ENCODE measurements around the gene MLF2. TPM values are rescaled to one million over a fixed set of nuclear protein-coding genes. Genes with fewer than 3 reads are reported as not detected.
A peak's percentile ranks its signal among the peaks of the same experiment; 100 is the strongest.
"Not testable (repeated sequence)": the region's sequence is repeated elsewhere in the genome, so short reads cannot be mapped to it uniquely, and the experiment has no call there.

The MLF2 gene
- total RNA-seq, 1 experiment from 2014 or later: 244 TPM

DNA sequence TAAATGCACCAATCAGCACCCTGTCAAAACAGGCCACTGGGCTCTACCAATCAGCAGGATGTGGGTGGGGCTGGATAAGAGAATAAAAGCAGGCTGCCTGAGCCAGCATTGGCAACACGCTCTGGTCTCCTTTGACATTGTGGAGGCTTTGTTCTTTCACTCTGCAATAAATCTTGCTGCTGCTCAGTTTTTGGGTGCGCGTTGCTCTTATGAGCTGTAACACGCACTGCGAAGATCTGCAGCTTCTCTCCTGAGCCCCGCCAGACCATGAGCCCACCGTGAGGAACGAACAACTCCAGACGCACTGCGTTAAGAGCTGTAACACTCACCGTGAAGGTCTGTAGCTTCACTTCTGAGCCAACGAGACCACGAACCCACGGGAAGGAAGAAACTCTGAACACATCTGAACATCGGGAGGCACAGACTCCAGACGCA, 44.0 kb downstream of the MLF2 start:
- H2BK15ac ChIP-seq (ENCODE audit: low read depth, low read length): no peak overlapping the region
- no peaks in the 10 kb centered on the region for H3K4me1 Mint-ChIP-seq
- H2BK5ac ChIP-seq (ENCODE audit: insufficient read length, low read length): no peak overlapping the region
- no peak overlapping the region for H3K14ac ChIP-seq (ENCODE audit: insufficient read depth, low read length)
- H3K9me3 Mint-ChIP-seq: peaks cover 0 to 4% of the 10 kb centered on the region in 2 experiments; a peak in 2 of 5 replicates
- no peak for DNase-seq
- no peak overlapping the region for H2AFZ ChIP-seq (ENCODE audit: low read length)
- no peak overlapping the region for H3K9ac ChIP-seq (ENCODE audit: extremely low read depth, insufficient read length, low read length)
- H3K27me3 ChIP-seq (ENCODE audit: insufficient read depth, low read length): no peaks in the 10 kb centered on the region
- no peak overlapping the region for H2BK120ac ChIP-seq (ENCODE audit: low read depth, low read length, poor library complexity, severe bottlenecking)
- no peak overlapping the region for H3K4ac ChIP-seq (ENCODE audit: low read depth, low read length)
- no peak overlapping the region for H3K4me3 Mint-ChIP-seq
- WGBS (ENCODE audit: extremely low coverage, insufficient read length, low lambda C conversion rate): no CpG with 5 or more reads among the region's 16 CpGs
- no peaks in the 10 kb centered on the region for H3K4me1 ChIP-seq (ENCODE audit: insufficient read depth, low read length)
- H3K79me2 ChIP-seq (ENCODE audit: insufficient read depth, low read length): no peaks in the 10 kb centered on the region
- no peak overlapping the region for H2BK20ac ChIP-seq (ENCODE audit: low read depth, low read length, poor library complexity, severe bottlenecking)
- no peak overlapping the region for H3K23ac ChIP-seq (ENCODE audit: insufficient read length, low read depth, low read length)
- no peaks in the 10 kb centered on the region for H3K23me2 ChIP-seq (ENCODE audit: insufficient read length, low read depth, low read length, poor library complexity, severe bottlenecking)
- H3K79me1 ChIP-seq (ENCODE audit: insufficient read depth, low read depth, low read length, poor library complexity, severe bottlenecking): no peaks in the 10 kb centered on the region
- H2AK5ac ChIP-seq (ENCODE audit: insufficient read length, low read length): no peak overlapping the region
- no peak overlapping the region for H2BK12ac ChIP-seq (ENCODE audit: insufficient read length, low read depth, low read length)
- no peak overlapping the region for H3K18ac ChIP-seq (ENCODE audit: insufficient read length, low read depth, low read length)
- no peaks in the 10 kb centered on the region for H3K9me3 ChIP-seq (ENCODE audit: control insufficient read depth, low read depth, low read length)
- peak overlapping the region; percentile 75 for H4K5ac ChIP-seq (ENCODE audit: insufficient read length, low read depth, low read length)
- H3T11ph ChIP-seq (ENCODE audit: low read length): no peak overlapping the region
- TF ChIP-seq, protein P1, sequence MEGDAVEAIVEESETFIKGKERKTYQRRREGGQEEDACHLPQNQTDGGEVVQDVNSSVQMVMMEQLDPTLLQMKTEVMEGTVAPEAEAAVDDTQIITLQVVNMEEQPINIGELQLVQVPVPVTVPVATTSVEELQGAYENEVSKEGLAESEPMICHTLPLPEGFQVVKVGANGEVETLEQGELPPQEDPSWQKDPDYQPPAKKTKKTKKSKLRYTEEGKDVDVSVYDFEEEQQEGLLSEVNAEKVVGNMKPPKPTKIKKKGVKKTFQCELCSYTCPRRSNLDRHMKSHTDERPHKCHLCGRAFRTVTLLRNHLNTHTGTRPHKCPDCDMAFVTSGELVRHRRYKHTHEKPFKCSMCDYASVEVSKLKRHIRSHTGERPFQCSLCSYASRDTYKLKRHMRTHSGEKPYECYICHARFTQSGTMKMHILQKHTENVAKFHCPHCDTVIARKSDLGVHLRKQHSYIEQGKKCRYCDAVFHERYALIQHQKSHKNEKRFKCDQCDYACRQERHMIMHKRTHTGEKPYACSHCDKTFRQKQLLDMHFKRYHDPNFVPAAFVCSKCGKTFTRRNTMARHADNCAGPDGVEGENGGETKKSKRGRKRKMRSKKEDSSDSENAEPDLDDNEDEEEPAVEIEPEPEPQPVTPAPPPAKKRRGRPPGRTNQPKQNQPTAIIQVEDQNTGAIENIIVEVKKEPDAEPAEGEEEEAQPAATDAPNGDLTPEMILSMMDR (conservative IDR thresholded peaks at IDR 0.05): no peak
- no peak overlapping the region for H3K56ac ChIP-seq (ENCODE audit: insufficient read length, low read depth, low read length)
- no peak overlapping the region for H4K91ac ChIP-seq (ENCODE audit: insufficient read length, low read depth, low read length)
- H3K27ac ChIP-seq (ENCODE audit: insufficient read length, low read depth, low read length): no peak overlapping the region
- peaks cover 0 to 11% (median 3%) of the 10 kb centered on the region in 3 experiments; a peak in 5 of 7 replicates for H3K36me3 Mint-ChIP-seq (ENCODE audit: insufficient read depth in 1 of 3, low read depth in 3 of 3)
- no peak overlapping the region for H3K4me2 ChIP-seq (ENCODE audit: insufficient read depth, insufficient read length, low read length)
- peak overlapping the region in 1 of 3 experiments; percentile 20; a peak in 1 of 7 replicates for H3K27ac Mint-ChIP-seq
- H4K8ac ChIP-seq (replicated peaks; ENCODE audit: insufficient read length, low read depth, low read length): no peak overlapping the region
- H3K27me3 Mint-ChIP-seq (ENCODE audit: low read depth): peaks cover 18% of the 10 kb centered on the region
- H4K20me1 ChIP-seq (ENCODE audit: control insufficient read depth, insufficient read depth, insufficient read length): no peaks in the 10 kb centered on the region

DNA sequence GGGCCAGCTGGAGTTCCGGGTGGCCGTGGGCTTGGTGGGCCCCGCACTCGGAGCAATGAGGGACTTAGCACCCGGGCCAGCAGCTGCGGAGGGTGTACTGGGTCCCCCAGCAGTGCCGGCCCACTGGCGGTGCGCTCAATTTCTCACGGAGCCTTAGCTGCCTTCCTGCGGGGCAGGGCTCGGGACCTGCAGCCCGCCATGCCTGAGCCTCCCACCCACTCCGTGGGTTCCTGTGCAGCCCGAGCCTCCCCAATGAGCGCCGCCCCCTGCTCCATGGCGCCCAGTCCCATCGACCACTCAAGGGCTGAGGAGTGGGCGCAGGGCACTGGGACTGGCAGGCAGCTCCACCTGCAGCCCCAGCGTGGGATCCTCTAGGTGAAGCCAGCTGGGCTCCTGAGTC, 44.6 kb downstream of the MLF2 start:
- H3K9ac ChIP-seq (ENCODE audit: extremely low read depth, insufficient read length, low read length); H2BK5ac ChIP-seq (ENCODE audit: insufficient read length, low read length); H4K5ac ChIP-seq (ENCODE audit: insufficient read length, low read depth, low read length); DNase-seq; H4K20me1 ChIP-seq (ENCODE audit: control insufficient read depth, insufficient read depth, insufficient read length); H3K56ac ChIP-seq (ENCODE audit: insufficient read length, low read depth, low read length); H3K9me3 ChIP-seq (ENCODE audit: control insufficient read depth, low read depth, low read length); H2AFZ ChIP-seq (ENCODE audit: low read length); H2BK120ac ChIP-seq (ENCODE audit: low read depth, low read length, poor library complexity, severe bottlenecking); H2BK12ac ChIP-seq (ENCODE audit: insufficient read length, low read depth, low read length); H3K27ac Mint-ChIP-seq; H3K23ac ChIP-seq (ENCODE audit: insufficient read length, low read depth, low read length); H3K4me1 Mint-ChIP-seq; H3K23me2 ChIP-seq (ENCODE audit: insufficient read length, low read depth, low read length, poor library complexity, severe bottlenecking); H3K9me3 Mint-ChIP-seq; H3K4me1 ChIP-seq (ENCODE audit: insufficient read depth, low read length); H3K79me1 ChIP-seq (ENCODE audit: insufficient read depth, low read depth, low read length, poor library complexity, severe bottlenecking); H3T11ph ChIP-seq (ENCODE audit: low read length); H2BK20ac ChIP-seq (ENCODE audit: low read depth, low read length, poor library complexity, severe bottlenecking); H2BK15ac ChIP-seq (ENCODE audit: low read depth, low read length); H3K4me2 ChIP-seq (ENCODE audit: insufficient read depth, insufficient read length, low read length); H3K27me3 ChIP-seq (ENCODE audit: insufficient read depth, low read length); H3K79me2 ChIP-seq (ENCODE audit: insufficient read depth, low read length); H3K4ac ChIP-seq (ENCODE audit: low read depth, low read length); H2AK5ac ChIP-seq (ENCODE audit: insufficient read length, low read length); H4K91ac ChIP-seq (ENCODE audit: insufficient read length, low read depth, low read length); H3K4me3 Mint-ChIP-seq; H3K27ac ChIP-seq (ENCODE audit: insufficient read length, low read depth, low read length); H4K8ac ChIP-seq (replicated peaks; ENCODE audit: insufficient read length, low read depth, low read length); H3K14ac ChIP-seq (ENCODE audit: insufficient read depth, low read length); H3K18ac ChIP-seq (ENCODE audit: insufficient read length, low read depth, low read length): not testable (repeated sequence)
- Mint-ChIP-seq H3K36me3 (ENCODE audit: insufficient read depth in 1 of 3, low read depth in 3 of 3) (peaks cover 0 to 11% (median 3%) of the 10 kb centered on the region in 3 experiments; a peak in 5 of 7 replicates), H3K27me3 (ENCODE audit: low read depth) (peaks cover 23% of the 10 kb centered on the region)
- no CpG with 5 or more reads among the region's 21 CpGs for WGBS (ENCODE audit: extremely low coverage, insufficient read length, low lambda C conversion rate)

Measured in H9 (cell line).